Measurements from ENCODE around the gene LPAR3. TPM values are rescaled to one million over a fixed set of nuclear protein-coding genes. Genes with fewer than 3 reads are reported as not detected.

The LPAR3 gene
- total RNA-seq, 1 experiment from 2014 or later, result not detected

- DNase-seq (ENCODE audit: low spot score), result no peak
Measured at GRCh38 chr1:84856726-84857270, 36.2 kb downstream of the LPAR3 start.

- no peak for DNase-seq (ENCODE audit: low spot score)
Measured at GRCh38 chr1:84855691-84856630, 37.0 kb downstream of the LPAR3 start.

DNA sequence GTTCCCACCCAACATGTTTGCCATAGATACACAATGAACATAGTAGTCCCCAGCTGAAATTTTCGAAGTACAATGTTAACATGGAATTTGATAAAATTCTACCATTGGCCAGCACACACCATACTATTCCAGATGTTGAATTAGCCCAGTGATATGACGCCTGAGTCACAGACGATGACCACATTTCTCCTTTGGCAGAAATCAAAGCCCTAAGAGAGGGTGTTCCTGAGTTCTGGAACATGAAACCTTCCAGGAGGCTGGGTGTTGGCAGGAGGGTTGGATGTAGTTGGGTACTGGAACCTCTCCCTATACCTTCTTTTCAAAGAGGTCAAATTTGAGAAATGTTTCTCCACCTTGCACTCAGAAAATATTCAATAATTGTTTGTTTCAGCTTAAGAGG is 37.8 kb downstream of the LPAR3 start:
- DNase-seq (ENCODE audit: low spot score), result peak; percentile 7

DNA sequence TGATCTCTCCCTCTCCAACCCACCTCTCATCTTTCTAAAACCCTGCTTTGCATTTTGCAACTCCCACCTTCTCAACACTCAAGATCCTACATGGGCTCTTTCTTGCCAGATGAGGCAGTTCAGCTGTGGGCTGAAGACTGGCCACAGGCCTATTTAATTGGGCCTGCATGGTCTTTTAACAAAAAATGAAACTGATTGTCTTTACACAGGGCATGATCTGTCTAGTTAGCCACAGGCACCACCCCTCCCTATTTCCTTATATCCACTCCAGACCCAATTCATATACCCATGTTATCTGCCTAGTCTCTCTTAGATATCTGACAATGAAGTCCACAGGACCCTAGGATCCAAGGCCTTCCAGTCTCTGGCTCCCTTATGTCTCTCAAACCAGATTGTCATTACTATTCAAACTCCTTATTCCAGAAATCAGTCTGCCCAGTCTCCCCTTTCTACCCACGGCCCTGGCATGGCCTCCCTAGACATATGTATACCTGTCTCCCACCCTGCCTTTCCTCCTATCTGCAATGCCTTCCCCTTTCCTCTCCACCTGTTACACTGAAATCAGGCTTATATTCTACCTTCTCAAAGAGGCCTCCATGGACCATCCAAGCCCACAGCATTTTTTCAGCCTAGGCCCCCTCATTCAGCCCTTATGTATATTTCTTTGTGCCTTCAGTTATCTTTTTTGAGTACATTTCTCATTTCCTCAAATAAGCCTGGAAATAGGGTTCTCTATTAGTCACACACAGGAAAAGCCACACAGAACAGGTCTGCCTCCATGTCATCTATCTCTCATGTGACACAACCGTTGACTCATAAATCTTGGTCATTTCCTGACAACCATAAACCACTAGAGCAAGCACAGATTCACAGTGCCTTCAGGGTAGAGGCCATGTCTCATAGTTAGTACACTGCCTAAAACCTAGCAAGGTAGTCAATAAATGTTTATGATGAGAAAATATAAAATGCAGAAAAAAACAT is 39.0 kb downstream of the LPAR3 start:
- DNase-seq (ENCODE audit: low spot score), result peak; percentile 83

DNA sequence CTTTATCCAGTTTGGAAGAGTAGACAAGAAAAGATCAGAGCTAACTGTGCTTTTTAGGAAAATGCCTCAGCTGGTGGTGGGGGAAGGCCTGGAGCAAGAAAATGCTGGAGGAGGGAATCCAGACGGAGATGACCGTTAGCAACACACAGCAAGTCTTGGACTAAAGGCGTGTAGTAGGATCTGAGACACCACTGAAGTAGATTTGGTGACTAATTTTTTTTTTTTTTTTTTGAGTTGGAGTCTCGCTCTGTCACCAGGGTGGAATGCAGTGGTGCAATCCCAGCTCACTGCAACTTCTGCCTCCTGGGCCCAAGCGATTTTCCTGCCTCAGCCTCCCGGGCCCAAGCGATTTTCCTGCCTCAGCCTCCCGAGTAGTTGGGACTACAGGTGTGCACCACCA is 41.2 kb downstream of the LPAR3 start:
- DNase-seq (ENCODE audit: low spot score), result peak; percentile 62

DNA sequence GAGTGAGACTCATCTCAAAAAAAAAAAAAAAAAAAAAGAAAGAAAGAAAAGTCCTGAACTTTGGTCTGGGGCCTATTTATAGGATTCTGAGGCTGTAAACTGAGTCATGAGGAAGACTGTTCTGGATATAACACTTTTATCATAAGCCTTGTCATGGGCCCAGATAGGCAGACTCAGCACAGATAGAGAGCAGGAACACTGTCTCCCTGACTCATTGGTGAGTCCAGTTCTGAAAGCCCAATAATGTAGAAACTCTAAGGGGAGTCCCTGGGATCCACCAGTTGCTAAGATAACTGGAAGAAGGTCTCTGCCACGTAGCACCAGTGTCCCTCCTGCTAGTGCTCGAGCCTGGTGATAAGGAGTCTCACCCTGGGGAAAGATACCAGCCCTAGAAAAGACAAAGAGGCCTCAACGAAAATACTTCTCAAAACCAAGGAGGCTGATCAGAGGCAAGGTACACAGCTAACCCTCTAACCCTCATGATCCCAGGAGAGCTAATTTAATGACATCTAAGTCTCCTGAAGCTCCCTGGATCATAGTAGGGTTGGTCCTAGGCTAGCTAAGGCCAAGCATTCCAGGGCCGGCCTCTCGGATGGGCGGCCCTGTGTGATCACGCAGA is 43.5 kb downstream of the LPAR3 start:
- no peak for DNase-seq (ENCODE audit: low spot score)

DNA sequence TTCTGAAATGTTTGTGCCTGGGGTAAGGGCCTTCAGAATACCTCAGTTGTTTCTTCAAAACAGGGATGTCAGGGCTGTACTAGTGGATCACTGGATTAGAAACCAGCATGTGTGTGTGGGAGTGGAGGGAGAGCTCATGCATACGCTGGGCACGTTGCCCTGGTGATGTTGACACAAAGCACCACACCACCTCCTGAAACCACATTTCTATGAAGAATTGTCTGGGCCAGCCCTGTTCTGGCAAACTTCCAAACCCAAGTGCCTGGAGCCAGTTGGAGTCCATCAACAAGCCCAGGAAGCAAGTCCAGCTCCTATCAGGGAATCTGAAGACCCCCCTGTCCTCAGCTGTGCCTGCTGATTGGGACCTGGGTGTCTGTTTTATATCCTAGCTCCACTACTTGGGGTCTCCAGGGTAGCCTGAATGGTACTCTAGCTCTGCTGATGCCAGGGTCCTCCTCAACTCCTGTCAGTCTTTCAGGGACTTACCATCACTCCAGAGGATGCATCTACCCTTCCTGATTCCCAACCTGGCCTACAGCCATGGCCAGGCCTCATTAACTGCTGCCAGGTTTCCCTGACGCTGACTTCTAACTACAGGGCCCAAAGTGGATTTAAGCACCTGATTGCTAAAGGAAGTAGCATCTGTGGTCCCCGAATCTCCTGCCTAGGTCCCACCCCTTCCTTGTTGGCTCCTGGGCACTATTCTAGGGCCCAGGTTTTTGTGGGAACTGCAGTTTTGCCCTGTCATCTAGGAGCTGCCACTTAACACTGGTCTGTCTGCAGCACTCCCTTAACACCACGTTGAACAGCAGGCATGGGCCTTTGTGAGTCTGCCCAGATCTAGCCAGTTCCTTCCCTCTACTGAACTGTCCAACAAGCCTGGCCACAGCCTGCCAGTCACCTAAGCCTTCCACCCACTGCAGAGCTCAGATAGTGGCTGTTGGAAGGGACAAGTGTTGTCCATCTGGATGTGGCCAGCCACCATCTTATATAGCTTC is 45.5 kb downstream of the LPAR3 start:
- peak; percentile 85 for DNase-seq (ENCODE audit: low spot score)

GRCh38 chr1:84846387-84846786 is 46.6 kb downstream of the LPAR3 start:
- DNase-seq (ENCODE audit: low spot score), result no peak

DNA sequence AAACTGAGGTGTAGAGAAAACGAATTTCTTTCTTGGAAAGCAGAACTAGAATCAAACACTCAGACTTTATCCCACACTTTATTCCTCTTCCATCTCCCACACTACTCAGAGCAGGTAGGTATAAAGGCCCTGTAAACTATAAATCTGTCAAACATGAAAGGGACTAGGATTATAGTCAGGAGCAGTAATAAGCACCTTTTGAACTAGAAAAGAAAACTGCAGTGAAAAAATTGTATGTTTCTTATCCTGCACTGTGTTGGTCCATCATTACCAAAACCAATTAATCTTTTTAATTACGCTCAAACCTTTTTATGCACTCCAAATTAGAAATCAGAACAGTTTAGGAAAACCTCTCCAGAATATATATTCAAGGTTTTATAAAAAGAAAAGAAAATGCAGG is 47.6 kb downstream of the LPAR3 start:
- no peak for DNase-seq (ENCODE audit: low spot score)

GRCh38 chr1:84844094-84844493 is 48.9 kb downstream of the LPAR3 start:
- DNase-seq (ENCODE audit: low spot score), result no peak

DNA sequence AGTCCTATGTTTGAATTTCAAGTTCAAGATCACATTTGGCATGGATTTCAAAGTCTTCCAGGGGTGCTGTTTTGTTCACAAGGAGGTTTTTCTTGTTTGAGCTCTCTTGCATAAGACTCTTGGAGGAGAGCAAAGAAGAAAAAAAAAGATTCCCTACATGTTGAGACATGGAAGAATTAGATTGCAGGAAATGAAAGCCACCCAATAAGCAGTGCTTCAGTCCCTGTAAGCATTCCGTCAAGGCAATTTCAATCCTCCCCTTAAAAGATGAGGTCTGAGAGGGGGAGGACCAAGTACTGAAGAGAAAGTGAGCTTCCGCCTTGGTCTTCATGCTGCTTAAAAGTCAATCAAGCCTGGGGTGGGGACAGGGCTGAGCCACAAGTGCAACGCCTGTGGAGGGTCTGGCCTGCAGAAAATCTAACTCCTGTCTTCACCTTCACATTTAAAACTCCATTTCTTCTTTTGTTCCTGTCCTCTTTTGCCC is 50.2 kb downstream of the LPAR3 start:
- DNase-seq (ENCODE audit: low spot score), result no peak

DNA sequence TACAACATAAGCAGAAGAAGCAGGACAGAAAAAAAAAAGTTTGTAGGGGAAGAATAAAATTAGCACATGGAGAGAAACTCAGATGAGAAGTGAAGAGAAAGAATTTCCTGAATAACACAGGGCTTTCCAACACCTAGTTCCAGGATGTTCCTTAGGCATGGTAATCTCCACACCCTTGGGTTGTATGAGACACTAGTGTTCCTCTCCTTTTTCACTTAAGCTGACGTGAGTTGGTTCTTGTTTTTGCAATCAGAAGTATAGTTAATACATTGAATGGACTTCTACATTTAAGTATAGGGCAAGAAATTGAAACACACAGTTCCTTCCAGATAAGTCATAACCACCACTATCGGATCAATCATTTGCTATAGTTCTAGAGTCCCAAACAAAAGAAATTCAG is 51.0 kb downstream of the LPAR3 start:
- DNase-seq (ENCODE audit: low spot score), result no peak

- no peak for DNase-seq (ENCODE audit: low spot score)
Measured at GRCh38 chr1:84840346-84840745, 52.7 kb downstream of the LPAR3 start.

DNA sequence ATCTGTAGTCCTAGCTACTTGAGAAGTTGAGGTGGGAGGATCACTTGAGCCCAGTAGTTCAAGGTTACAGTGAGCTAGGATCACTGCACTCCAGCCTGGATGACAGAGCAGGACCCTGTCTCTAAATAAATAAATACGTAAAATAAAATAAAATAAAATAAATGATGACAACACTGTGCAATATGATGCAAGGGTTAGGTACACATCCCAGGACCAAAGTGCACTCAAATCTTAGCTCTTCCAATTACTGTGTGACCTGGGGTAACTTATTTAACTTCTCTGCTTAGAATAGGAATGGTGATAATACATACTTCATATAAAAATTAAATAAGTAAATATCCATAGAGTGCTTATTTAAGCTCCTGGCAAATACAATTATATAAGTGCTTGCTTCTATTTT is 53.5 kb downstream of the LPAR3 start:
- no peak for DNase-seq (ENCODE audit: low spot score)

GRCh38 chr1:84836145-84836544 is 56.9 kb downstream of the LPAR3 start:
- peak; percentile 44 for DNase-seq (ENCODE audit: low spot score)

DNA sequence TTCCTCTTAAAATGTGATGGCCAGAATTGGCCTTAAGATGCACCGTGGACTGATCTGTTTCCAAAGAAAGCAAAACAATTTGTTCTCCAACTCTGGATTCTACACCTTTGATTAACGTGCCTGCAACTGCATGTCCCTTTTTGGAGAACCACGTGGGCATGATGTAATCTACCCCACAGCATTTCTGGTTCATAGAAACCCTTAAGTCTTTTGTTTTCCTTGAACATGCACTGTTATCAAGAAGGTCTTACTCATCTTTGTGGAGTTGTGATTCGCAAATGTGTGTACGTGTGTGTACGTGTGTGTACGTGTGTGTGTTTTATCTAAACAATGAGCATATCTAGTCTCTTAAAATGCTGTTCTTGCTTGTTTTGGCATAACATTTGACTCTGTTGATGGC is 57.8 kb downstream of the LPAR3 start:
- DNase-seq (ENCODE audit: low spot score), result no peak

- peak; percentile 6 for DNase-seq (ENCODE audit: low spot score)
Measured at GRCh38 chr1:84834419-84835064, 58.5 kb downstream of the LPAR3 start.

DNA sequence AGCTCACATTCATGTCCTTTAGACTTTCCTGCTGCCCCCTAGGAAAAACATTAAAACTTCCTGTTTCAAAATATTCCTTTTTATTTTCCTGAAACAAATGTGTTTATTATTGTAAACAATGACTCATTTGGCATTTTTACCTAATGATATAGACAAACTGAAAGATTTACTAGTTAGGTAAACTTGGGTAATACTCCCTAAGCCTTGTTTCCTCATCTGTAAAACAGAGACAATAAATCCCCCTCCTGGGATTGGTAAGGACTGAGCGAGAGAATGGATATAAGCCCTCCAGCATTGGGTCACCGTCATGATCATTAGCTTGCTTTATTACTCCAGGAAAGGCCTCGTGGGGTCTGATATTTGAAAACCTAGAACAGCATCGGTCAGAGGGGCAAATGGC is 59.8 kb downstream of the LPAR3 start:
- no peak for DNase-seq (ENCODE audit: low spot score)

- no peak for DNase-seq (ENCODE audit: low spot score)
Measured at GRCh38 chr1:84830136-84830535, 62.9 kb downstream of the LPAR3 start.

DNA sequence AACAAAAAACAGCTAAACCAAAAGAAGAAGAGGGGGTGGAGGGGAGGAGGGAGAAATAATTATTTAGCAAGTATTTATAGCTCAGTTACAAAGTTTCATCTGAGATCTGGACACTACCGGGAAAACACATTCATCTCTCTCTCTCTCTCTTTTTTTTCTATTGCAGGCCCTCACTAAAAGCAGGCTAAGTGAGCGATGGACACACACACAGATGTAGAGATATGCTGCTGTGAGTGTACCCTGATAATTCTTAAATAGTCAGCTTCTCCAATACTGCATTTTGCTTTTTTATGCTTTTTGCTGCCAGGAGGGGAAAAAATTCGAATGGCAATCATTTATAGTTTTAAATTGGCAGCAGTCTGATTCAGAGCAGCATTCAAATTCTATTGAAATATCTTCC is 65.0 kb downstream of the LPAR3 start:
- DNase-seq (ENCODE audit: low spot score), result no peak
